Right forelimb (tissue), 1 donor: ENCODE data around the gene ZNF496.
A peak's percentile ranks its signal among the peaks of the same experiment; 100 is the strongest.
"Not testable (repeated sequence)": the region's sequence is repeated elsewhere in the genome, so short reads cannot be mapped to it uniquely, and the experiment has no call there.

Experiments used
- DNase-seq: peaks from one replicate; pipeline ENCODE4 v3.0.0-alpha.2; 2018

ZNF496 gene

GRCh38 chr1:247358920-247359319 lies 27.3 kb upstream of the ZNF496 start:
- DNase-seq: no peak

GRCh38 chr1:247357781-247358211 lies 26.1 kb upstream of the ZNF496 start:
- no peak for DNase-seq

GRCh38 chr1:247357052-247357780 lies 25.5 kb upstream of the ZNF496 start:
- DNase-seq: no peak

- not testable (repeated sequence) for DNase-seq
Measured at GRCh38 chr1:247355160-247355559, 23.5 kb upstream of the ZNF496 start.

GRCh38 chr1:247352175-247352574 lies 20.5 kb upstream of the ZNF496 start:
- DNase-seq: no peak

- no peak for DNase-seq
Measured at GRCh38 chr1:247350587-247350986, 18.9 kb upstream of the ZNF496 start.

- peak; percentile 66 for DNase-seq
Measured at GRCh38 chr1:247347477-247348222, 16.0 kb upstream of the ZNF496 start.

- no peak for DNase-seq
Measured at GRCh38 chr1:247345881-247346280, 14.2 kb upstream of the ZNF496 start.

- peak; percentile 7 for DNase-seq
Measured at GRCh38 chr1:247343801-247344200, 12.1 kb upstream of the ZNF496 start.

GRCh38 chr1:247338723-247339275 lies 7.1 kb upstream of the ZNF496 start:
- no peak for DNase-seq

- no peak for DNase-seq
Measured at GRCh38 chr1:247337961-247338360, 6.3 kb upstream of the ZNF496 start.

GRCh38 chr1:247337250-247337746 lies 5.6 kb upstream of the ZNF496 start:
- DNase-seq: no peak

GRCh38 chr1:247336390-247336789 lies 4.7 kb upstream of the ZNF496 start:
- DNase-seq: no peak

- DNase-seq: no peak
Measured at GRCh38 chr1:247335882-247336281, 4.2 kb upstream of the ZNF496 start.

GRCh38 chr1:247334378-247335133 lies 2.9 kb upstream of the ZNF496 start:
- no peak for DNase-seq

GRCh38 chr1:247332623-247333361 lies 1.1 kb upstream of the ZNF496 start:
- DNase-seq: peak; percentile 56

- DNase-seq: no peak
Measured at GRCh38 chr1:247332215-247332622, 552 bp upstream of the ZNF496 start.

GRCh38 chr1:247331172-247331524 lies 519 bp downstream of the ZNF496 start:
- peak; percentile 85 for DNase-seq

GRCh38 chr1:247330548-247331171 lies 1.0 kb downstream of the ZNF496 start:
- DNase-seq: no peak

- DNase-seq: no peak
Measured at GRCh38 chr1:247329097-247329617, 2.5 kb downstream of the ZNF496 start.

GRCh38 chr1:247328311-247328710 lies 3.4 kb downstream of the ZNF496 start:
- no peak for DNase-seq
